OCI-LY1 (cell line): Measurements from ENCODE around the gene ELMO1.

Source experiments
- H2AFZ ChIP-seq: fragments of 200-600 bp; sonication (generic), shearing (Covaris generic); 2 replicates; pipeline ENCODE4 v1.6.0; 2014; ENCODE audit warnings: antibody characterized with exemption, mild to moderate bottlenecking, low read length
- H3F3A ChIP-seq: fragments of 200-600 bp; sonication (generic), shearing (Covaris generic); 2 replicates; pipeline ENCODE4 v1.6.0; 2014; ENCODE audit warnings: mild to moderate bottlenecking, antibody characterized with exemption, low read length, moderate library complexity; ENCODE audit not compliant: insufficient read depth
- H3K27ac ChIP-seq: fragments of 200-600 bp; sonication (generic); 2 replicates; pipeline ENCODE4 v1.5.1; 2014; ENCODE audit warnings: low read length, mixed run types, mild to moderate bottlenecking, low read depth; ENCODE audit not compliant: poor library complexity, severe bottlenecking
- H3K27me3 ChIP-seq: fragments of 200-600 bp; sonication (generic); 2 replicates; pipeline ENCODE4 v1.6.0; 2014; ENCODE audit warnings: antibody characterized with exemption, mild to moderate bottlenecking, low read length, moderate library complexity; ENCODE audit not compliant: insufficient read depth
- H3K36me3 ChIP-seq: fragments of 200-600 bp; sonication (generic); 2 replicates; pipeline ENCODE4 v1.6.1; 2014; ENCODE audit warnings: mild to moderate bottlenecking, antibody characterized with exemption, low read length, moderate library complexity, mixed read lengths; ENCODE audit not compliant: insufficient read depth
- H3K4me1 ChIP-seq: fragments of 200-600 bp; sonication (generic); 2 replicates; pipeline ENCODE4 v1.5.1; 2014; ENCODE audit warnings: mild to moderate bottlenecking, low read length, moderate library complexity; ENCODE audit not compliant: insufficient read depth, severe bottlenecking
- H3K4me2 ChIP-seq: fragments of 200-600 bp; sonication (generic), shearing (Covaris generic); 2 replicates; pipeline ENCODE4 v1.6.1; 2014; ENCODE audit warnings: low read length
- H3K4me3 ChIP-seq: fragments of 200-600 bp; sonication (generic); 2 replicates; pipeline ENCODE4 v1.5.1; 2014; ENCODE audit warnings: low read length, low read depth, mild to moderate bottlenecking, mixed read lengths; ENCODE audit not compliant: poor library complexity, severe bottlenecking
- H3K79me2 ChIP-seq: fragments of 200-600 bp; shearing (Covaris generic); 2 replicates; pipeline ENCODE4 v1.6.1; 2016; ENCODE audit warnings: mixed run types, low read length, mixed read lengths; ENCODE audit not compliant: insufficient read depth
- H3K9ac ChIP-seq: fragments of 200-600 bp; sonication (generic), shearing (Covaris generic); 2 replicates; pipeline ENCODE4 v1.6.1; 2014; ENCODE audit warnings: mild to moderate bottlenecking, low read length, mixed read lengths
- H3K9me2 ChIP-seq: fragments of 200-600 bp; sonication (generic), shearing (Covaris generic); 2 replicates; pipeline ENCODE4 v1.6.1; 2014; ENCODE audit warnings: low read depth, mild to moderate bottlenecking, low read length, mixed read lengths
- H3K9me3 ChIP-seq: fragments of 200-600 bp; shearing (Covaris generic); 2 replicates; pipeline ENCODE4 v1.6.1; 2014; ENCODE audit warnings: low read length, mixed read lengths
- H4K20me1 ChIP-seq: fragments of 200-600 bp; sonication (generic), shearing (Covaris generic); 2 replicates; pipeline ENCODE4 v1.6.0; 2016; ENCODE audit warnings: mild to moderate bottlenecking, low read length; ENCODE audit not compliant: insufficient read depth
- CTCF ChIP-seq: fragments of 200-600 bp; sonication (generic), shearing (Covaris generic); IDR thresholded peaks from 2 replicates; pipeline ENCODE4 v1.5.1; 2017; ENCODE audit warnings: mild to moderate bottlenecking, antibody characterized with exemption, low read length, moderate library complexity, mixed read lengths
- EZH2 ChIP-seq: fragments of 200-600 bp; sonication (generic), shearing (Covaris generic); IDR thresholded peaks from 2 replicates; pipeline ENCODE4 v1.8.0; 2017; ENCODE audit warnings: borderline replicate concordance, mixed run types, mild to moderate bottlenecking, antibody characterized with exemption, low read length, moderate library complexity, mixed read lengths

The ELMO1 gene

GRCh38 chr7:36905841-36906240 lies 542.8 kb downstream of the ELMO1 start:
- no peaks in the 10 kb centered on the region for H3K27me3 ChIP-seq
- H2AFZ ChIP-seq: no peak overlapping the region
- H3K9me2 ChIP-seq: no peaks in the 10 kb centered on the region
- H3K27ac ChIP-seq: no peak overlapping the region
- no peak overlapping the region for H3K4me3 ChIP-seq
- no peaks in the 10 kb centered on the region for H3F3A ChIP-seq
- no peak overlapping the region for H3K4me2 ChIP-seq
- no peaks in the 10 kb centered on the region for H3K9me3 ChIP-seq
- no peaks in the 10 kb centered on the region for H3K4me1 ChIP-seq
- H3K79me2 ChIP-seq: no peaks in the 10 kb centered on the region
- TF ChIP-seq EZH2 (no peak), CTCF (no peak)
- peaks cover 68% of the 10 kb centered on the region for H3K36me3 ChIP-seq
- no peaks in the 10 kb centered on the region for H4K20me1 ChIP-seq
- H3K9ac ChIP-seq: no peak overlapping the region

GRCh38 chr7:36904802-36905201 lies 543.9 kb downstream of the ELMO1 start:
- no peaks in the 10 kb centered on the region for H3K9me2 ChIP-seq
- no peaks in the 10 kb centered on the region for H3F3A ChIP-seq
- H3K9me3 ChIP-seq: no peaks in the 10 kb centered on the region
- no peaks in the 10 kb centered on the region for H4K20me1 ChIP-seq
- no peak overlapping the region for H3K4me2 ChIP-seq
- H2AFZ ChIP-seq: no peak overlapping the region
- TF ChIP-seq CTCF (no peak), EZH2 (no peak)
- H3K4me1 ChIP-seq: no peaks in the 10 kb centered on the region
- no peak overlapping the region for H3K4me3 ChIP-seq
- no peak overlapping the region for H3K9ac ChIP-seq
- no peaks in the 10 kb centered on the region for H3K79me2 ChIP-seq
- peaks cover 64% of the 10 kb centered on the region for H3K36me3 ChIP-seq
- no peak overlapping the region for H3K27ac ChIP-seq
- no peaks in the 10 kb centered on the region for H3K27me3 ChIP-seq

GRCh38 chr7:36904101-36904500 lies 544.6 kb downstream of the ELMO1 start:
- H3K4me2 ChIP-seq: no peak overlapping the region
- H3K27me3 ChIP-seq: no peaks in the 10 kb centered on the region
- TF ChIP-seq EZH2 (no peak), CTCF (no peak)
- H3K79me2 ChIP-seq: no peaks in the 10 kb centered on the region
- no peak overlapping the region for H2AFZ ChIP-seq
- H3K27ac ChIP-seq: no peak overlapping the region
- no peak overlapping the region for H3K9ac ChIP-seq
- H3K9me2 ChIP-seq: no peaks in the 10 kb centered on the region
- H4K20me1 ChIP-seq: no peaks in the 10 kb centered on the region
- H3K36me3 ChIP-seq: peaks cover 58% of the 10 kb centered on the region
- no peaks in the 10 kb centered on the region for H3K4me1 ChIP-seq
- no peaks in the 10 kb centered on the region for H3K9me3 ChIP-seq
- H3F3A ChIP-seq: no peaks in the 10 kb centered on the region
- no peak overlapping the region for H3K4me3 ChIP-seq
